ENCODE data around the gene COX4I2.

Gene COX4I2

DNA sequence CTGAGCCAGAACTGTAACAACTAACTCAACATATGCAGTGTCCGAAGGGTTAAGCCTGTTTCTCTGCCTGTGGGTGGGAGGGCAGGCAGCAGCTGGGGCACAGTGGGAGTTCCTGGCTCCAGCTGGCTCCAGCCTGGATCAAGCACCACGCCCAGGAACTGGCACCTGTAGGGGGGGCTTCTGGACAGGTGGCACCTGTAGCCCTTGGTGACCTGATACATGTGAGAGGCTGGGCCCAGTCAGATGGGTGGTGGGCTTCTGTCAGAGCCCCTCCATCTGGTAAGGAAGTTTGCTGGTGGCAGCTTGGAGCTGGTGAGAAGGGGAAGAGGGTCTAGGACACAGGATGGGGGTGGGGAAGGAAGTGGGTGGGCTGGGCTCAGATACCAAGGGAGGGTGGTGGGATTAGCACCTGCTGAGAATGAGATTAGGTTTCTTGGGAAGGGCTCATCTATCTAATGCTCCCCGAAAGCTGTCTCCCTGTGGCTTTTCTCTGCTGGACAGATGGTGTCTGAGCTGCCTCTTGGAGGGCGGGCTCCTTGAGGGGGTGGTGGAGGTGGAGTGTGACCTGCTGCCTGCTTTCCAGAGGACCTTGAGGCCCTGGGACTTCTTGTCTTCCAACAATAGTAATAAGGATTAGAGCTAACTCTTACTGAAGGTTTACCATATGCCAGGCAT is 56.4 kb downstream of the COX4I2 start:
- no peak for DNase-seq (ENCODE audit: low read depth, low spot score)

All from activated CD4-positive, CD25-positive, alpha-beta regulatory T cell treated with anti-CD3 and anti-CD28 coated beads, Interleukin-2, amount 50 U/mL, for 16 hours (primary cell).